Stimulated activated CD8-positive, alpha-beta memory T cell treated with anti-CD3 and anti-CD28 coated beads, Interleukin-4, amount 100 ng/mL, for 48 hours (primary cell): ENCODE data around the gene TGFA.

Experiments
- DNase-seq: peaks from one replicate; pipeline ENCODE4 v3.0.0-alpha.2; 2020

TGFA gene

DNA sequence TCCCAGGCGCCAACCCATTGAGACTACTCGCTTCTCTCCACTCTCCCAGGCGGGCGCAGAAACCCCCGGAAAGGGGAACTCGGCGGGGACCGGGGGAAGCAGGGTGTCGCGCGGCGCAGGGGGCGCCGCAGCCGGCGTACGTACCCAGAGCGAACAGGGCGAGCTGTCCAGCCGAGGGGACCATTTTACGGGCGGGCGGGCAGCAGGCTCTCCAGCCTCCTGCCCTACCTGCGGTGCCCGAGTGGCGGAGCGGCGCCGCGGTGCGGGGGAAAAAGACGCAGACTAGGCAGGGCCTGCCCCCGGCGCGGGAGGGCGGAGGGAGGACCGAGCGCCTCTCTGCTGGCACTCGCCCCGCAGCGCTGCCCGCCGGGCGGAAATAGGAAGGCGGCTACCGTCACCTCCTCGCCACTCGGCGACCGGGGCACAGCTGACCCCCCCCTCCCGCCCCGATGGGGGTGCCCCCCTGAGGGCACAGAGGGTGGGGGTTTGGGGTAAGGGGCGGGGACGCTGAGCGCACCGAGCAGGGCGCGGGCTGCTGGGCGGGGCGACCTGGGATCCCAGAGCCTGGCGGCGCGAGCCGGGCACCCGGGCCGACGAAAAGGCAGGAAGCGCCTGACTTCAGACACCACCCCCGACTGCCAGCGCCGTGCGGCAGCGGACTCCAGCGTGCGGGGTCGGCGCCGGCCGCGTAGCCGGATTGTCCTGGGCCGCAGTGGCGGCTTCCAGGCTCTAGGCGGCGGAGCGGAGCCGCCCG is at the start of gene TGFA:
Gene TGFA (minus strand): TSS at position 243 of the 754 bp plus-strand sequence. CDS start 59 bp downstream, at position 184.
- DNase-seq = peak; percentile 76

GRCh38 chr2:70603066-70603465 is 49.4 kb upstream of the TGFA start:
- no peak for DNase-seq

DNA sequence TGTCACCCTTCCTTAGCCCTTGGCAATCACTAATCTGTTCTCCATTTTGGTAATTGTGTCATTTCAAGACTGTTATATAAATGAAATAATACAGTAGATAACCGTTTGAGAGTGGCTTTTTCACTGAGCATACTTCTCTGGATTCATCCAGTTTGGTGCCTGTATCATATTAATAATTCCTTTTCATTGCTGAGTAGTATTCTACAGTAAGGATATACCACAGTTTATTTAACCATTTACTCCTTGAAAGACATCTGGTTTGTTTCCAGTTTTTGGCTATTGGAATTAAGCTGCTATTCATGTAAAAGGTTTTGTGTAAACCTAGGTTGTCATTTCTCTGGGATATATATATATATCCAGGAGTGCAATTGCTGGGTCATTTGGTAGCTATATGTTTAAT is 44.6 kb upstream of the TGFA start:
- DNase-seq = no peak

DNA sequence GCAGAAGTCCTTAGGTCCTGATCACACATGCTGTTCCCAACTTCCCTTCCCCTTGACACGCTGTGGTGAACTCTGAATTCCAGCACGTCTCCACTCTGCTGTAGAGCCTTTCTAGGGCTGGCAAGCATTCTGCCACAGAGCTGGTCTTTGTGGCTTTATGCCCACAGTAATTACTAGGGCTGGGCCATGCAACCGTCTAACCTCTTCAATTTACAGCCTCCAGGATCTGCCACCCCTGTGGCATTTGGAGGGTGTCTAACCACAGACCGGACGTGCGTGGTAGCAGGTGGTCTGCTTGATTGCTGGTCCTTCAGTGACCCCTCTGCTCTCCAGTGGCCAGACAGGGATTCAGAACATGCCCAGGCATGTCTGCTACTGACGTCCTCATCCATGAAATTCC is 43.1 kb upstream of the TGFA start:
- no peak for DNase-seq

GRCh38 chr2:70596293-70596692 is 42.7 kb upstream of the TGFA start:
- DNase-seq = no peak

- DNase-seq = no peak
Observed at GRCh38 chr2:70583091-70583490, 29.5 kb upstream of the TGFA start.

GRCh38 chr2:70580352-70580751 is 26.7 kb upstream of the TGFA start:
- no peak for DNase-seq

- DNase-seq = no peak
Observed at GRCh38 chr2:70574618-70575017, 21.0 kb upstream of the TGFA start.

- DNase-seq = no peak
Observed at GRCh38 chr2:70574109-70574508, 20.5 kb upstream of the TGFA start.

DNA sequence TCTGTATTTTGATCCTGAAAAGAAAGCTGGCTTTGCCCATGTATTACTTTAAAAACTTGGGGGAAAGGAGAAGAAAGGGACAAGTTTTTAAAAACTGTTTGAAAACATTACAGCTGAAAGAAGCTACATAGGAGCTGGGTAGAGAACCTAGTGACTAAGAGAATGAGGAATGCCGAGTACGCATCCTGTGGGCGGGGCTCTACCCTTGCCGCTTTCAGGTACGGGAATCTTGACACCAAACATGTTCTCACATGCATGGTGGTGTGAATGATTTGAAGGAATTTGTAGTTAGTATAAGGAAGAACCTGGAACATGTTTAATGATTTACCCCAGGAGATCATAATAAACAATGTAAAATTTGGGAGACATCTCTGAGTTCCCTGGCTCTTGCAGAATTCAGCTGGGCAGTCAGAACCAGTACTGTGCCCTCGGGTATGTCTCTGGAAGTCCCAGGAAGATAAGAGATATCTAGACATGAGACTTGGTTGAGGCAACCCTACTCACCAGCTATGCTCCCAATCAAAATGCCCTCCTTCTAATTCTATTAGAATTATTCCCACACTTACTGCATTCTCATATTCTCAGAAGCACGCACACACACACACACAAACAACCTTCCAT is 16.5 kb upstream of the TGFA start:
- DNase-seq = no peak

DNA sequence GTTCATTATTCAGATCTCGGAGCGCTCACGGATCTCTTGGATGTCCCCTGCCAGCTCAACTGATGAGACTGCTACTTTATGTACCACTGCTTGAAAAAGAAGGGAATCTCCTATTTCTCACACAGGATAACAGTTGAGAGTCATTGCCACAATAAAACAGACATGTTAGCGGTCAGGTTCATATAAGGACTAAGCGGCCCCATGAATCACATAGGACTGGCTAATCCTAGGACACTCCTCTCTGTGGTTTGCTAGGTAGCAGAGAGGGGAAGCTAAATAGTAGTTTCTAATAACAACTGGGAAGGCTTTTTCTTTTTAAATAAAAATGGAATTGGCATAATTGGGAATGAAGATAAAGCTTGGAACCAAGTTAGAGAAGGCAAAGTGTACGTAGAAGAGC is 15.9 kb upstream of the TGFA start:
- DNase-seq = no peak

DNA sequence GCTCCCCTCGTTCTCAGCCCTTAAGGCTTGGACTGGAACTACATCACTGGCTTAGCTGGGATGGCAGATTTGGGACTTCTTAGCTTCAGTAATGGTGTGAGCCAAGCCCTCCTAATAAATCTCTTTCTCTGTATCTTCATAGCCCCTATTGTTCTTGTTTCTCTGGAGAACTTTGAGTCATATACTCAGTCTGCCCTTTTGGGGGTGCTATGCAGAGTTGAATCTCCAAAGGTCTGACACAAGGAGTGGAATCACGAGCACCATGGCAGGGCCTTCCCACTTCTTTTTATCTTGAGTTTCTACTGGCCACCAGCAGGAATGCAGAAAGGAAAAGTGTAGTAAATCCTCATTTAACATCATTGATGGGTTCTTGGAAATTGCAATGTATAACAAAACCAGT is 13.3 kb upstream of the TGFA start:
- no peak for DNase-seq

DNA sequence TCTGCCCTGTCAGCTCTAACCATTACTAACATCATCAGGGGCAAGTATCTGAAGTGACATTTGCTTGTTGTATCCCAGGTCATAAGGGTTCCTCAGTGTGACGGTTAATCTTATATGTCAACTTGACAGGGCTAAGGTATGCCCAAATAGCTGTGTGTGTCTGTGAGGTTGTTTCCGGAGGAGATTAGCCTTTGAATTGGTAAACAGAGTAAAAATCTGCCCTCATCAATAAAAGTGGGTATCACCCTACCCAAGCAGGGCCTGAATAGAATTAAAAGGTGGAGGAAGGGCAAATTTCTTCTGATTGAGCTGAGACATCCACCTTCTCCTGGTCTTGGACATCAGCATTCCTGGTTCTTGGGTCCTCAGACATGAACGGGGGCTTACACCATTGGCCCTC is 12.8 kb upstream of the TGFA start:
- DNase-seq = no peak

- DNase-seq = no peak
Observed at GRCh38 chr2:70565039-70565731, 11.6 kb upstream of the TGFA start.

DNA sequence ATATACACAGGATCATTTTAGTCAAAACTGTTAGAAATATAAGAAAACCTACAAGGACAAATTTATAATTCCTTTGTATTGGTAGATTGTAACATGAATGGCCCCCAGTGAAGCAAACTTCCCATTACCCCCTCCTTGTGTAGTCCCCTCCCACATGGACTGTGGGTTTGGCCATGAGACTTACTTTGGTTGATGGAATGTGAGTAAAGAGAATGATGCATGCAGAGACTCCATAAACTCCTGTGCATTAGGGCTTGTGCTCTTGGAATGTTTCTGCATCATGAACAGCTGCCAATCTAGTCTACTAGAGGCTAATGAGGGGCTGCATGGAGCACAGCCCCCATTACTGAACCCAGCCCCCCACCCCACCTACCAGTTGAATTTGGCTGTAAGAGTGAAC is 8.3 kb upstream of the TGFA start:
- no peak for DNase-seq

GRCh38 chr2:70560442-70560841 is 6.8 kb upstream of the TGFA start:
- no peak for DNase-seq

GRCh38 chr2:70560040-70560439 is 6.4 kb upstream of the TGFA start:
- DNase-seq = no peak

DNA sequence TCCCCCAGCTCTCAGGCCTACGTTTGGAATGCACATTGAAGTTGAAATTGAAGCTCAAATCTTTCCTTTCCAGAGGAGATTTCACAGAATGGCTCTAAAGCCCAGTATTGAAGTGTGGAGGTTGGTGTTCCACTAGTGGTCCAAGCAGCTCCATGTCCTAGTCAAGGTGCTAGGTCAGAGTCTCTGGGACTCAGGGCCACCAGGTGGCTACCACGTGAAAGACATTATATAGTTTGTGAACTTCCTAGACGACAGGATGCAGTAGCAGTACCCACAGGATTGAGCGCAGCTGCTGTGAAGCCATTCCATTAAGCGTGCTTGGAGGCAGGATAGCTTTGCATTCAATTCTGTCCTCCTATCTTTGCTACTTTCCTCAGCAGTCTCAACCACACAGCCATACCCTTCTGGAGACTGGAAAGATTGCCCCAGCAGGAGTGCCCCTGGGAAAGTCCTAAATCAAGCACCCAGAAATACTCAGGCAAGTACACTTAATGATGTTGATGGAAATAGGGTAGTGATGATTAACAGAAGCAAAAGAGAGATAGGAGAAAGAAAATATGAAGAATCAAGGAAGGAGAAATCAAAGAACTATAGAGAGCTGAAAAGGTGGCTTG is 4.7 kb upstream of the TGFA start:
- DNase-seq = no peak

- no peak for DNase-seq
Observed at GRCh38 chr2:70557171-70557838, 3.7 kb upstream of the TGFA start.

- DNase-seq = no peak
Observed at GRCh38 chr2:70556608-70557007, 3.0 kb upstream of the TGFA start.

- no peak for DNase-seq
Observed at GRCh38 chr2:70554338-70554892, 789 bp upstream of the TGFA start.

DNA sequence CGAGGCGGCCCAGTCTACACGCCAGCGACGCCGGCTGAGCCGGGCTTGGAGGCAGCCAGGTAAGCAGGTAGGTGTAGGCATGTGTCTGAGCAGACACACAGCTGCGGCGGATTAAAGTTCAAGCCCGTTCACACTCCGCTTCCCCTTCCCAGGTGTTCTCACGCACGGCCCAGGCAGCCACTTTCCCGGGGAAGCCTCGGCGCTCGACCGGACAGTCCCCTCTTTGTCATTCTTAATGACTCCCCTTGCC is 367 bp downstream of the TGFA start:
- DNase-seq = no peak
